Hematopoietic multipotent progenitor cell (in vitro differentiated cells): ENCODE data around the gene LRRC8D. TPM values are rescaled to one million over a fixed set of nuclear protein-coding genes. Genes with fewer than 3 reads are reported as not detected.

ENCODE experiments used
- DNase-seq, 3 donors: peaks; one replicate each; pipeline ENCODE4 v3.0.0-alpha.2; 2011 to 2015; ENCODE audit warnings: low read depth in 2 of 3, low spot score in 2 of 3
- total RNA-seq: library from RNA; depleted of rRNA; stranded (reverse); fragments of >200 nt; gene quantifications from one replicate; pipeline ENCODE4 v1.2.3, GENCODE V29; 2012

The LRRC8D gene
- total RNA-seq, 1 donor = 34.5 TPM

DNA sequence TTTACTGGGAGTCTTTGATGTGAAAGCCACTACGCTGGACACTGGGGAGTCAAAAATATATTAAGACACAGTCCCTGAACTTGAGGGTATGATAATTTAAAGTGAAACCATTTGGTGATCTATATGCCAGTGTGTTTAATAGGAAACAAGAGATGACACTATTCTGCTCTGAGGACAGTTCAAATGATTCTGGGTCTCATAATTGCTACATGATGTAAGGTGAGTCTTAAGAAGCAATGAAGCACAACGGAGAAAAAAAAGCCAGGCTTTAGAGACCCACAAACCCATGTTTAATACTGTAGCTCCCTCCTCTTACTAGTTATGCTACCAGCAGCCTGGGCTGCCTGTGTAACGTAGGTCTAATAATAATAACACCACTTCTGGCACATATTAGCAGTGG lies 14.2 kb upstream of the LRRC8D start:
- no peak for DNase-seq

DNA sequence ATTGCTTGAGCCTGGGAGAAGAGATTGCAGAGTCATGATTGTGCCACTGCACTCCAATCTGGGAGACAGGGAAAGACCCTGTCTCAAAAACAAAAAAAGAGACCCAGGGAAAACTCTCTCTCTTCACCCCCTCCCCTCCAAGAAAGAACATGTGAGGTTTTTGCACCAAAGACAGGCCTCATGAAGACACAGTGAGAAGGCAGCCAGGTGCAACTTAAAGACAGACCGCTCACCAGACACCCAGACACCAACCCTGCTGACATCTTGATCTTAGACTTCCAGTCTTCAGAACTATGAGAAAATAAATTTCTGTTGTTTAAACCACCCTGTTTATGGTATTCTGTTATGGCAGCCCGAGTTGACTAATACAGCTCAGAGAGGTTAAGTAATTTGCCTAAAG lies 13.3 kb upstream of the LRRC8D start:
- DNase-seq = no peak

DNA sequence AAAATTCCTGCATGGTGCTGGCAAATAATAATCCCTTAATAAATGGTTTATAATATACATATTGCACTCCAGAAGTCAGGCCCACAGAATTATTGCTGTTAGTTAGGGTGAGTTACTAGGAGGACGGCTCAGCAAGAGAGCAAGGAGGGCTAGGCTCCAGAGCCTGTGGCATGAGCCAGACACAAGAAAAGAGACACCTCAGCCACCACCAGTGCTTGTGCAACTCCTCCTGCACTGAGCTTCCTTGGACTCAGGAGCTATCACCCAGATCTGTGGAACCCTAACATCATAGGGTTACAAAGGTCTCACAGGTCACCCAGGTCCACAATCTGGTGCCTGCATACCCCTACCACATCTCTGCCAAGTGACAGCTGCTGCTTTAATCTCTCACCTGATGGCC lies 12.8 kb upstream of the LRRC8D start:
- no peak for DNase-seq

DNA sequence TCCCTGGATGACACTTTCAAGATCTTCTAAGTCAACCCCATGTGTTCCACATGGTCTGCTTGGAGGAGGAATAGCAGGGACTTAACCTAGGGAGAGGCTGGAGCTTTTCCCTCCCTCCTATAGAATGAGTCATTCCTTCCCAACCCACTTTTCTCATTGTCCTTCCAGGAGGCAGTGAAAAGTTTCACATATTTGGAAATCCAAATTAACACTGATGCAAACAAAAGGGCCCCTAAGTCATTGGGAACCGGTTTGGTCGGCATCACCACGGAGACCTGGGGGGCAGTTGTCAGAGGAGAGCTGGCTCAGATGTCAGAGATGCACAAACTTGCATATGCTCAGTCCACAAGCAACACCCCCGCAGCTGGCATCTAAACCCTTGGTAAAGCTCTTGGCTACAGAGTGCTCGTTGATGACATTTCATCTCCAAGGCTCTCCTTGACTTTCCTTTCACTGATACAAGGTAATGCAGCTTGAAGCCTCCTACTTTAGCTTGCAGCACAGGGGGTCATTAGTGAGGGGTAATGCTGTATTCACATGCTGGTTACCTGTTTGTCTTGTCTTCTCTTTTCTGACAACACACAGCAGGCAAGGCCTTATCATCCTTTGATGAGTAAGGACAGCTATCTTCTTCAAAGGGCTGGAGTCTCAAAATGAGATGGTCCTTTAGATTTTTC lies 12.3 kb upstream of the LRRC8D start:
- DNase-seq = no peak

DNA sequence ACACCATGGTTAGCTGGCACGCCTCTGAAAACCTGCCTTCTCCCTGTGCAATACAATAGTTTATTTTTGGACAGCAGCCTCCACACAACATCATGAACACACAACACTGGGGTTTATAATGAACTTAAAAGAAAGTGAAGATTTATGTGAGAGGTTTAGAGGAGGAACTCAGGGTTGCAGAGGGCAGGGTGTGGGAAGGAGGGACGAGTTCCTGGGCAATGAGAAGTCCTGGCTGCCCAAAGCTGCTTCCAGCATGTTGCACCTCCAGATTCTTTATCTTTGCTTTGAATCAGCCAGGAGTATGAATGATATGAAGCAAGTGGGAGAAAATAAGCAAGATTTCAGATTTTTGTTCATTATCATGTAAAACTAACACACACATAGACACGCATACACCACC lies 11.3 kb upstream of the LRRC8D start:
- DNase-seq = no peak

DNA sequence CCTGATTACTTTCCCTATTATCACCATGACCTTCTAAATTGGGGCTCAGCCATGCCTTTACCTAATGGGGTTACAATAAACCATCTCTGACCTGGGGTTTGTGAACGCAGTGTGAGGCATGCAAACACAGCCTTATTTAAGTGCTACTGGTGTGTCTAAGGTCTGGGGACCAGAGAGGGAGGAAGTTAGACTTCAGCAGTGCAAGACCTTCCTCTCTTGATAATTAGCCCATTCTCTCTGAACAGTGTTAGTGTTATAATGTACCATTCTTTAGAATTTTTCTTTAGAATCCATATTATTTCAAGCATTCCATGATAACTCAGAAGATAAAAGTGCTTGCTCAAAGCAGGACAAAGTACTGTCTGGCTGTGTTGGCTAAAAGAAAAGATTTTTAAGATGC lies 10.5 kb upstream of the LRRC8D start:
- no peak for DNase-seq

DNA sequence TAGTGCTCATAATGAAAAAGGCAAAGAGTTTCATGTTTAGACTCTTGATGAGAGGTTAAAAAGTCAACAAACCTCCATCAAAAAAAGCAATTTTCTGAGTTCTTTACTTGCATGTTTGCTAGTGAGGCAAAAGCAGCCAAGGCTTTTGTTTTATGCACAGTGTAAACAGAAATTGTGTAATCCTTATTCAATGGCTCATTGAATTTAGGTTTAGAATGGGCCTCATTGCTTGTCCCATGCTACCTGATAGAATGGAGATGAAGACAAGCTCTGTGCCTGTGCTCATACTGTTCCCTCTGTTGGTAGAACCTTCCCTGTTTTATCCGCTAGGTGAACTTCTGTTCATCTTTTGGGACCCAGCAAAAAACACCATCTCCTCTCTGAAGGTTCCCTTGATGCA lies 10.0 kb upstream of the LRRC8D start:
- DNase-seq = no peak

DNA sequence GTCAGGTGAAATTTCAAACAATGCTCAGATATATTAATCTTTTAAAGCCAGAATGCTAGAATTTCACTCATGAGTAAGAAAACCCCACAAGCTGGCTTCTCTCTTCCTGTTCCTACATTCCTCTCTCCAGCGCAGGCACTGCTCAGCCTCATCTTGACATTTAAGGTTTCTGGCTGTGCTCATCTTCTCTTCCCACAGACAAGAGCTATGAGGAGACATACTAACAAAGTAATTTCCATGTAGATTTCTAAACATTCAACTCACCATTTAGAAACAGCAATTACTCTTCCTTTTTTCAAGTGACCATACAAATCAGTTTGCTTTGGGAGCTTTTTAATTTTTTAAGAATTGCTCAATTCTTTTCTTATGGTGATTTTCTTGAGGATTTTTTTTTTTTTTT lies 7.8 kb upstream of the LRRC8D start:
- no peak for DNase-seq

DNA sequence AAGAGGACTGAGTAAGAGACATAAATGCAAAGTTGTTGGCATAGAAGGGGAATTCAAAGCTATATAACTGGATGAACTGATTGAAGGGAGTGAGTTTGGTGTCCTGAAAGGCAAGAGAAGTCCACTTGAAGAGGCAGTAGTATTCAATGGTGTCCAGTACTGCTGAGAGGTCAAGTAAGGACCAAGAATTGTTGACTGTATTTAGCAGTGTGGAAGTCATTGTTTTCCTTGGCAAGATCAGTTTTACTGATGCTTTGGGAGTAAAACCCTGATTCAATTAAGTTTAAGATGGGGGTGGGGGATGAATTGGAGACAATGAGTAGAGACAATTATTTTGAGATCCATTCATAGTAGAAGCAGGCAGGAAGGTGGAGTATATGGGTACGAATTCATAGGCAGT lies 5.8 kb upstream of the LRRC8D start:
- no peak for DNase-seq

DNA sequence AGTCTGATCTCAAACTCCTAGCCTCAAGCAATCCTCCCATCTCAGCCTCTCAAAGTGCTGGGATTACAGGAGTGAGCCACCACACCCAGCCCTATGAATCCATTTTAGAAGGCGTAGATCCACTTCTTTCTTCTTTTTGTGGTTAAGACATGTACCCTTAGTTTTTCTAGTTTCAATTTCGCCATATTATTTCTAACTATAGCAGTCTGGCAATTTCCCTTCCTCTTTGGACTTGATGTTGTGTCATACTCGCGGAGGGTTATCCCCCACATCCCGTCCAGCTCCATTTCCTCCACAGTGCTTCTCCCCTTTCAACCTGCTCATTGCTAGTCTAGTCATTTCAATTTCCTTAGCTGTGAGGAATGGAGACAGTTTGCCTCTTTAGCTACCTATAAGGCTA lies 5.2 kb upstream of the LRRC8D start:
- DNase-seq = peak in 1 of 3 donors; percentile 61

DNA sequence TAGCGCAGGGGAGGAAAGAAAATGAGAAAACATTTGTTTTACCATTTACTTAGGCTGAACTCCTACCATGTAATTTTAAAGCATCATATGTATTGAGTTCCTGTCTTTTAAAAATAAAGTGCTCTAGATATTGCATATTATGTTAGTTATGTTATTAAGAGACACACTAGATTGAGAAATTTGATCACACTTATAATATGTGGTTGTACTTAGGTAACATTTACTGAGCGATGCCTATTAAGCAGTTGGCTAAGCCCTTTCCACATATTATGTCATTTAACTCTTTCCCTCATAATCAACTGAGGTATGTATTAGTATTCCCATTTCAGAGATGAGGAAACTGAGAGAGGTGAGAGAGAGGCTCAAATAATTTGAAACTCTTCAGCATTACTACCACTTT lies 4.5 kb upstream of the LRRC8D start:
- DNase-seq = no peak

DNA sequence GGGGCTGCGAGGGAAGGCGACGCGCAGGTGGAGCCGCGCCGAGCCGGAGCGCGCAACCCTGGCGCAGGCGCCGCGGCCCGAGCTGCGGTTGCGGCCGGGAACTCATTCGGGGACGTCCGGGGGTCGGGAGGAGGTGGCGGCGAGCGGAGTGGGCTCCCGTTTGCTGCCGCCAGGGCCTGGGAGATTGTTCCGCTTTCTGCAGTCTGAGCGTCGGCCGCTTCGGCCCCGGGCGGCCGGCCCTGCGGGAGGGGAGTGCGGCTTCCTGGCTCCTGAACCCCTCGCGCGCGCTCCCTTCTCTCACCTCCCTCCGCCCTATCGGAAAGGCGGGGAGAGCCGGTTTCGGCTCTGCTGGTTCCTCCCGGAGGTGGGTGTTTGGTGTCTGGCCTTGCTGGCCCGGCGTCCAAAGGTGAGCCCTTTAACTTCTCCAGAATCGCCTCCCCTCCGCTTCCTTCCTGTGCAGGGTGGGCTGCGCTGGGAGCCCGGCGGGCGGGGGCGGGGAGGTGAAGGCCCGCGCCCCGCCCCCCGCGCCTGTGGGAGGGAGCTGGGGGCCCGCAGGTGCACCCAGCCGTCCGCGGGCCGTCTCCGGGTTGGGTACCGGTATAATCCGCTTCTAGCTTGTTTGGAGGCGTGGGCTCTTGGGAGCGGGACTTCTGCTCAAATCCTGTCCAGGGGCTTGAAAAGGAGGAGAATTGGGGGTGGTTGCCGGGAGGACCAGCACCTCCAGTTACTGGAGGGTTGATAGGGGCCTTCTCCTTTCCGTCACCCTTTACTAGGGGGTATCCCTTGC lies 683 bp downstream of the LRRC8D start:
- DNase-seq = peak in 2 of 3 donors; percentile 89 to 90

DNA sequence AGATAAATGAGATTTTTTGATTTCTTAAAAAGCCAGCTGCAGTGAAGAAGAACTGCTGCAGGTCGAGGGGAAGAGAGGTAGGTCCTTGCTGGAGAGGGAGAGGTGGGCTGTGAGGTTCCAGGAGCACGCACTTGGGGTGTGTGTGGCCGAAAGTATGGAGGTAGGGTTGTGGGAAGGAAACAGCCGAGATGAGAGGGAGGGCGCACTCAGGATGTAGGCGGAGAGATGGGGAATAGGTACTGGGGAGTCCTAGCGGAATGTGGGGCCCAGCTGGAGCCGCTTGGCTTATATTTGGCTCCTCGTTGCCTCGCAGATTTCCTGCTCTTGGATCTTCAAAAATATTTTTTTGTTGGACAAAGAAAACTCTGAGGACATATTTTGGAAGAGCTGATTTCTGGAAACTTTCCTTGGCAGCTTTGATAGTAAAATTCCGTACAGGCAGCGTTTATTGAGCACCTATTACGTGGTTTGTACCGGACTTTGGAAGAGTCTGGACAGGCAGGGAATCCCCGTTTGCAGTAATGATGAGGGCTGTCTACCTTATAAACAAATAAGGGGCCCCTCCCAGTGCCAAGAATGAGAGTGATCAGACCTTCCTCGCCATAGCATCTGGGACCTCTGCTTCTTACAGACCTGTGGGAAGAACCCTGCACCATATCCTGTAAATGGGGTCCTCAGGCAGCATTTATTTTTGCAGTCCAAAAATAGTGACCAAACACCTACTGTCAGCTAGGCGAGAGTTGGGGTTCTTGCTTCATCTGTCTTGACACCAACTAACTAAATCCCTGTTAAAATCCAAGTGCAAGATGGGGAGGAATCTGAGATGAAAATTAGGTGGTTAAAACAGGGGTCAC lies 1.5 kb downstream of the LRRC8D start:
- DNase-seq = no peak

DNA sequence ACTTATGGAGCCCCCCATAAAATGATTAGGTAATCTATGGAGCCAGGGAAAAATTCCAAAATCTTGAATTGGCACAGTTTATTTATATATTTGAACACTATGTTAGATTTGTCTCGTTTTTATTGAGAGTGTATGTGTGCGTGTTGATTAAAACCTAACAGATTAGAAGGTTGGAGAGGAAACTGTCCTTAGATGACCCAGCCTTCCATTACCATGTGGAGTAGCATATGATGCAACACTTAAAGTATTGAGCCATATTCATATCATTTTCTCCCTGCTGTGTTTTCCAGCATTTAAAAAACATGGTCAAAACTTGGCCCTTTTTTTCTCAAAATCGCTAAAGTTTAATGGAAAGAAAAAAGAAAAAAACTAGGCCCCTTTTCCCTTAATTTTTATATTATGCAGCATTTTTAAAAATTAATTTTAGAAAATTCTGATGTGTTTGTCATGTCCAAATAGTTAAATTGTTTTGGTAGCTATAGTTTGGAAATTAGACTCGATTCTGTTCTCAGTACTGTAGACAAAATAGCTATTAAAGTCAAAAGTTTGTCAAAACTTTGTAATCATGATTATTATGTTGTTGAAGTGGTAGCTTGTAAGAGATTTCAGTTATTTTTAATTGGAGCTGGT lies 2.3 kb downstream of the LRRC8D start:
- no peak for DNase-seq

DNA sequence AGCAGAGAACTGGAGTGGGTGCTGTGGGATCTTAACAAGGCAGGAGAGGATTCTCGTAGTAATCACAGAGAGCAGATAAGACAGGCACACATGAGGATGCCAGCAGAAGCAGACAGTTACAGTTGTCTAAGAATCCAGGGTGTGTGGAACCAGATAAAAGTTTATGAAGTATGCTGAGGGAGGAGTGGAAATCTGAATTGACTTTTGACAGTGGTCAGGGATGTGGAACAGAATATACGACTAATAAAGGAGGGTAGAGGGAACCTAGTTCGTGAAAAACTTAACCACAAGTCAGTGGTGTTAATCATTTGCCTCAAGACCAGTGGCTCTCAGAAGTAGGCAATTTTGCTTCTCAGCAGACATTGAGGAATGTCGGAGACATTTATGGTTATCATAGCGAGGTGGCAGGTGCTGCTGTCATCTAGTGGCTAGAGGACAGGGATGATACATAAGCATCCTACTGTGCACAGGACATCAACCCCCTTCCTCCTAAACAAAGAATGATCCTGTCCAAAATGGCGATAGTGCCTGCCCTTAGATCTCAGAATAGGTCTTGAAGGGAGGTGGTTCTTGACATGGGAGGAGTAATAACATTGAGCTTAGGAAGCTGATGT lies 3.0 kb downstream of the LRRC8D start:
- DNase-seq = no peak

DNA sequence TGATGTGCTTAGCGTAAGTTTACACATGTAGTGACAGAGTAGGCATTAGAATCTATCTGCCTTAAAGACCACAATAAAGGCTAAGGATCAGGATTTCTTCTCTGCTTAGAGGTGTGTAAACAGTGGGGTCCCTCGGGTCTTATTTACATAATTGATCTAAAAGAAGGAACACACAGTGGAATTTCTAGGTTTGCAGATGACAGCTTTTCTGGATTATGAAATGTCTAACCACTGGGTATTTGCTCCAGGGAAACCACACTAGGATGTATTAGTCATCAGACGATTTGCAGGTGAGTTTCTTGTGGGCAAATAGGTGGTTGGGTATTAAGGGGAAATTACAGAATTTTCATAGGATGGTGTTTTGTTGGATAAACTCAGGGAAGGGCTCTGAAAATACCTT lies 5.8 kb downstream of the LRRC8D start:
- DNase-seq = no peak

DNA sequence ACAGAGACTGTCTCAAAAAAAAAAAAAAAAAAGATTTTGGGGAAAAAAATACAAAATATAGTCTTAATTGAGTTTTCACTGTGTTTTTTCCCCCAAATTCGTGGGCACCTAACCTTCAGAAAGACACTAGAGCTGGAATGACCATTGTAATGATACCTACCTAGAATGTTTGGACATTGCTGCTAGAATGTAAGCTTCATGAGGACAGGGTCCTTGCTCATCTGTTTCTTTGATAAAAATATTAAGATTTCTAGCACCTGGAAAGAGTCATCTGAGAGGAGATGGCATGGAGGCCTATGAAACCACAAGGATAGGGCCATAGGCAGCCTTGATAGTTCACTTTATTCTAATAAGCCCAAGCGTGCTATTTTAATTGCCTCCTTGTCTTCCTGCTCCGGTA lies 6.5 kb downstream of the LRRC8D start:
- no peak for DNase-seq

DNA sequence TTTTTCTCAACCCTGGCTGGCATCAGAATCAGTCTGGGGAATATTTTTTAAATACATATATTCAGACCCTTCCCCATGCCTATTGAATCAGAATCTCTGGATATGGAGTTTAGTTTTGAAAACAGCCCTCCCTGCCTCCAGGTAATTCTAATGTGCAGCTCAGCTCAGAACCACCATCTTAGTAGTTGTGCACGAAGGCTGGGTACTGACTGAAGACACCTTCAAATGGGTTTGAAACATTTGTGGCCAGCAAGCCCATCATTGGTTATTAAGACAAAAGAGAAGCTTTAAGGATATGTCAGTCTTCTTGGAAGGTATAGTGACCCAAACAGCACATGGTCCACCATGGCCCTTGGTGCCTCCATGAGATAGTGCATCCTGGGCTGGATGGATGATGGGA lies 7.1 kb downstream of the LRRC8D start:
- DNase-seq = no peak

DNA sequence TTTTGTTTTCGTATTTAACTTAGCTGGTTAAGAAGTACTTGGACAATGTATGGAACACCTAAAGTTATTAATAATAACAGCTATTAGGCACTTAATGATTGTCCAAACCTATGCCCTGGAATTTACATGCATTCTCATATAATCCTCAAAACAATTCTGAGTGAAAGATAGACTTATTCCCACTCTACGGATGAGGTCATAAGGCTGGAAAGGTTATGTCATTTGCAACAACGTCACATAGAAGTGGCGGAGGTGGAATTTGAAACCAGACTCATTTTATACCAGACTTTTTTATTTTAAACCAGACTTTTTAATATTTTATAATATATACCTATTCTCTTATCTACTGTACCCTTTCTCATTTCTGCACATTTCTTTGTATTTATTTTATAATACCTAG lies 8.4 kb downstream of the LRRC8D start:
- DNase-seq = no peak

DNA sequence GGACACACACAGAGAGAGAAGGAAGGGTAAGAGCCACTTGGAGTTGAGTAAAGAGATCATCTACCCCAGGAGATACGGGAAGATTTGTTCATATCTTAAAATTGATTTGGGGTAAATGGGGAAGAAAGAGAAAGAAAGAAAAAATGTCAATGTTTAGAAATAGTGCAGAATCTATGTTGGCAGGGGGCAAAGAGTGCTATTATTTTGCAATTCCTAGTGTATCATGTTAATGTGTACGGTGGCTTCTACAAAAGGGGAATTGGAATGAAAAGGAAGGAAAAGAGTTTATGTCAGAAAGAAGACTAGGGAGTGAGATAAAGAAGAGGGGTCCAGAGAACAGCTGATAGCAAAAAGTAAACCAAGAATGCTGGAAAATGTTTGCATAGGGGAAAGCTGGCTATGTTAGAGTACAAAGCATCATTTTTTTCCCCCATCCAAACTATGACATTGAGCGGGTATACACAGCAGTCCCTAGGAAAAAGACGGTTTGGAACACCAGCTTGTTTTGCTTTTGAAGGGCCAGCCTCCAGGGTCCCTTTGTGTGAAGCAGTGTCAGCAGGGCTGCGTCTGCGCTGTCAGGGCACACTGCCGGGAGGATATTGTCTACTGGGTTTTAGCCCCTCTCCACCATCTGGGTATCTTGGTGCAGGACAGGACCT lies 10.8 kb downstream of the LRRC8D start:
- no peak for DNase-seq
